Ovary (tissue), 3 donors: ENCODE results near the gene SLC22A23.

ENCODE experiments used
- EP300 ChIP-seq: sonication (generic); formaldehyde crosslinking; IDR thresholded peaks from one replicate; pipeline ENCODE4 v1.6.1; 2017; ENCODE audit warnings: antibody characterized with exemption
- POLR2A ChIP-seq: fragments of 450-650 bp; IDR thresholded peaks from one replicate; pipeline ENCODE4 v1.6.1; 2017; ENCODE audit warnings: antibody characterized with exemption, mild to moderate bottlenecking, moderate library complexity
- TF ChIP-seq, protein P1 (sequence below), 3 donors: fragments of 450-650 bp in 2 of 3; fragments of 200-600 bp in 1 of 3; IDR thresholded peaks; one replicate each; pipeline versions ENCODE4 v1.5.1 to v1.8.0; 2016 to 2022; ENCODE audit warnings: antibody characterized with exemption in 3 of 3, mild to moderate bottlenecking in 1 of 3
- donor health status: DM: no; HTN: no; CAD: no.

DNA sequence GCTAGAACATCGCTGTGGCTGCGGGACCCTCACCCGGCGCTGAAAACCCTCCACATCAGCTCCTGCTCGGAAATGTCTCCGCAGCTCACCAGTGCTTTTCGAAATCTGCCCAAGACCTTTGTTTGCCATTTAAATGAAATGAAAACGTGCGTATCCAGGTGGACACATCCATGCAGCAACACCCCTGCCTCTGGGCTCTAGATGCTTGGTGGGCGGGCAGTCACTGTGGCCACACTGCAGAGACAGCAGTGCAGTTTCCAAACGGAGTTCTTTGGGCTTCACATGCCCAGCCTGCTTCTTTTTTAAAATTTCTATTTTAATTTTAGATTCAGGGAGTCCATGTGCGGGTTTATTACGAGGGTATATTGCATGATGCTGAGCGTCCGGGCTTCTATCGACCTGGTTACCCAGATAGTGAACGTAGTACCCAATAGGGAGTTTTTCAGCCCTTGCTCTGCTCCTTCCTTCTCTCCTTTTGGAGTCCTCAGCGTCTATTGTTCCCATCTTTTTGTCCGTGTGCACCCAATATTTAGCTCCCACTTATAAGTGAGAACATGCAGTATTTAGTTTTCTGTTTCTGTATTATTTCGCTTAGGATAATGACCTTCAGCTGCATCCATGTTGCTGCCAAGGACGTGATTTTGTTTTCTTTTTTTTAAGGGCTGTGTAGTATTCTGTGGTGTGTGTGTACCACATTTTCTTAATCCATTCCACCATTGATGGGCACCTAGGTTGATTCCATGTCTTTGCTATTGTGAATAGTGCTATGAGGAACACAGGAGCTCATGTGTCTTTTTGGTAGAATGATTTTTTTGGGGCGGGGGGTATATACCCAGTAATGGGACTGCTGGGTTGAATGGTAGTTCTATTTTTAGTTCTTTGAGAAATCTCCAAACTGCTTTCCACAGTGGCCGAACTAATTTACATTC is 224.6 kb downstream of the SLC22A23 start:
- TF ChIP-seq, protein P1, sequence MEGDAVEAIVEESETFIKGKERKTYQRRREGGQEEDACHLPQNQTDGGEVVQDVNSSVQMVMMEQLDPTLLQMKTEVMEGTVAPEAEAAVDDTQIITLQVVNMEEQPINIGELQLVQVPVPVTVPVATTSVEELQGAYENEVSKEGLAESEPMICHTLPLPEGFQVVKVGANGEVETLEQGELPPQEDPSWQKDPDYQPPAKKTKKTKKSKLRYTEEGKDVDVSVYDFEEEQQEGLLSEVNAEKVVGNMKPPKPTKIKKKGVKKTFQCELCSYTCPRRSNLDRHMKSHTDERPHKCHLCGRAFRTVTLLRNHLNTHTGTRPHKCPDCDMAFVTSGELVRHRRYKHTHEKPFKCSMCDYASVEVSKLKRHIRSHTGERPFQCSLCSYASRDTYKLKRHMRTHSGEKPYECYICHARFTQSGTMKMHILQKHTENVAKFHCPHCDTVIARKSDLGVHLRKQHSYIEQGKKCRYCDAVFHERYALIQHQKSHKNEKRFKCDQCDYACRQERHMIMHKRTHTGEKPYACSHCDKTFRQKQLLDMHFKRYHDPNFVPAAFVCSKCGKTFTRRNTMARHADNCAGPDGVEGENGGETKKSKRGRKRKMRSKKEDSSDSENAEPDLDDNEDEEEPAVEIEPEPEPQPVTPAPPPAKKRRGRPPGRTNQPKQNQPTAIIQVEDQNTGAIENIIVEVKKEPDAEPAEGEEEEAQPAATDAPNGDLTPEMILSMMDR (IDR thresholded peaks at IDR 0.05) = no peak
- TF ChIP-seq EP300 (no peak), POLR2A (no peak)
